Measurements from ENCODE around the gene EPHA1. TPM values are rescaled to one million over a fixed set of nuclear protein-coding genes. Genes with fewer than 3 reads are reported as not detected.

The EPHA1 gene
- total and polyA plus RNA-seq, 2 donors (not counting 3 experiments of a cell fraction or from before 2014, with no cell fraction given) = 0.07 TPM; not detected in 1

- H3K4me1 ChIP-seq (ENCODE audit: control insufficient read depth, extremely low read depth, insufficient read depth, low read length) = peaks cover 36% of the 10 kb centered on the region
- no peaks in the 10 kb centered on the region for H3K27me3 ChIP-seq (ENCODE audit: control insufficient read depth in 2 of 2, insufficient read depth in 2 of 2, low read length in 2 of 2)
- H3K79me2 ChIP-seq (ENCODE audit: control insufficient read depth, insufficient read depth, low read length) = no peaks in the 10 kb centered on the region
- H3K9me1 ChIP-seq (replicated peaks; ENCODE audit: control insufficient read depth, extremely low read depth, insufficient read depth, low read length) = no peaks in the 10 kb centered on the region
- no peaks in the 10 kb centered on the region for H3K9me3 ChIP-seq (replicated peaks; ENCODE audit: control insufficient read depth, insufficient read depth, low read length)
- no peak overlapping the region for H2AFZ ChIP-seq (ENCODE audit: low read depth, low read length)
- FAIRE-seq (peak; percentile 42), DNase-seq (ENCODE audit: low read depth, low spot score) (peak; percentile 82)
- no peak overlapping the region for H3K4me3 ChIP-seq (replicated peaks in 1 of 3; ENCODE audit: insufficient read depth in 1 of 3, low read depth in 1 of 3, low read length in 3 of 3)
- no peaks in the 10 kb centered on the region for H4K20me1 ChIP-seq (replicated peaks; ENCODE audit: control insufficient read depth, extremely low read depth, insufficient read depth, low read length)
- POLR2A ChIA-PET = no interaction called here
- BruUV-seq (replicated peaks) = no TSS peak
- dilution Hi-C loops (cut with MboI; ENCODE audit: extremely low pct_ligation_motif_present, low sequenced_read_pairs) = no loop called here
- H3K9ac ChIP-seq (replicated peaks; ENCODE audit: extremely low read depth, insufficient read depth, low read length) = no peak overlapping the region
- TF ChIP-seq MAX (IDR thresholded peaks at IDR 0.05; ENCODE audit: insufficient read depth, insufficient read length) (no peak), JUN (IDR thresholded peaks at IDR 0.05; ENCODE audit: borderline replicate concordance, insufficient read depth, insufficient read length, low read depth) (no peak), FOS (IDR thresholded peaks at IDR 0.05; ENCODE audit: borderline replicate concordance, insufficient read depth, low read length) (no peak), GATA2 (IDR thresholded peaks at IDR 0.05; ENCODE audit: insufficient read depth, insufficient read length, low read depth, low read length) (peak; percentile 57), EZH2 (IDR thresholded peaks at IDR 0.05; ENCODE audit: borderline replicate concordance, low read depth, low read length, severe bottlenecking) (no peak)
- intact Hi-C loops (cut with micrococcal nuclease) = loop anchor here (2.0 kb wide), 2 partner anchors 39 to 65 kb away; no protein-coding TSS in a partner anchor
- peak overlapping the region; percentile 65 for H3K4me2 ChIP-seq (ENCODE audit: insufficient read depth, low read length)
- H3K27ac ChIP-seq (ENCODE audit: insufficient read depth, low read depth, low read length) = no peak overlapping the region
- CTCF ChIA-PET = interaction anchor here (1.6 to 2.0 kb wide), 5 partner anchors 16 to 193 kb away, joined by 4 to 6 read pairs (median 5); no protein-coding TSS in a partner anchor
- H3K36me3 ChIP-seq (ENCODE audit: control insufficient read depth in 2 of 2, extremely low read depth in 1 of 2, insufficient read depth in 2 of 2, low read length in 2 of 2) = no peaks in the 10 kb centered on the region
Observed at GRCh38 chr7:143433759-143434158, 25.1 kb upstream of the EPHA1 start.

GRCh38 chr7:143431109-143431508 lies 22.5 kb upstream of the EPHA1 start:
- Histone ChIP-seq H3K27ac (ENCODE audit: insufficient read depth, low read depth, low read length) (no peak overlapping the region), H3K36me3 (ENCODE audit: control insufficient read depth in 2 of 2, extremely low read depth in 1 of 2, insufficient read depth in 2 of 2, low read length in 2 of 2) (no peaks in the 10 kb centered on the region), H3K9me1 (replicated peaks; ENCODE audit: control insufficient read depth, extremely low read depth, insufficient read depth, low read length) (no peaks in the 10 kb centered on the region), H4K20me1 (replicated peaks; ENCODE audit: control insufficient read depth, extremely low read depth, insufficient read depth, low read length) (no peaks in the 10 kb centered on the region), H3K4me2 (ENCODE audit: insufficient read depth, low read length) (no peak overlapping the region), H3K27me3 (ENCODE audit: control insufficient read depth in 2 of 2, insufficient read depth in 2 of 2, low read length in 2 of 2) (no peaks in the 10 kb centered on the region), H3K4me3 (replicated peaks in 1 of 3; ENCODE audit: insufficient read depth in 1 of 3, low read depth in 1 of 3, low read length in 3 of 3) (no peak overlapping the region), H3K4me1 (ENCODE audit: control insufficient read depth, extremely low read depth, insufficient read depth, low read length) (peaks cover 32% of the 10 kb centered on the region), H3K9me3 (replicated peaks; ENCODE audit: control insufficient read depth, insufficient read depth, low read length) (no peaks in the 10 kb centered on the region), H3K9ac (replicated peaks; ENCODE audit: extremely low read depth, insufficient read depth, low read length) (no peak overlapping the region), H3K79me2 (ENCODE audit: control insufficient read depth, insufficient read depth, low read length) (no peaks in the 10 kb centered on the region), H2AFZ (ENCODE audit: low read depth, low read length) (no peak overlapping the region)
- DNase-seq (ENCODE audit: low read depth, low spot score) (no peak), FAIRE-seq (no peak)
- TF ChIP-seq CTCF (IDR thresholded peaks at IDR 0.05; ENCODE audit: extremely low read depth in 1 of 2, insufficient read depth in 1 of 2, low read depth in 1 of 2, low read length in 2 of 2) (no peak), MYC (IDR thresholded peaks at IDR 0.05; ENCODE audit: low read depth, low read length) (no peak)
- intact Hi-C loops (cut with micrococcal nuclease) = no loop called here
- dilution Hi-C loops (cut with MboI; ENCODE audit: extremely low pct_ligation_motif_present, low sequenced_read_pairs) = no loop called here
- CTCF ChIA-PET = interaction anchor here (1.2 to 1.3 kb wide), 2 partner anchors 14 to 59 kb away, joined by 3 read pairs; no protein-coding TSS in a partner anchor
- no TSS peak for BruUV-seq (replicated peaks)
- POLR2A ChIA-PET = no interaction called here

Measured in endothelial cell of umbilical vein (primary cell).